ENCODE results near the gene STARD3. TPM values are rescaled to one million over a fixed set of nuclear protein-coding genes. Genes with fewer than 3 reads are reported as not detected.

Gene STARD3
- total and polyA plus RNA-seq, 2 of the 13 experiments (the other 11 are each of a cell fraction or from before 2014, with no cell fraction given), result 34.6 to 100 TPM

- TF ChIP-seq ZNF768 (CRISPR knock-in tag; IDR thresholded peaks at IDR 0.05), result no peak
- TF ChIP-seq SCMH1 (CRISPR knock-in tag; IDR thresholded peaks at IDR 0.05; ENCODE audit: borderline replicate concordance), result no peak
- no peak for TF ChIP-seq SMC3 (IDR thresholded peaks at IDR 0.05; ENCODE audit: low read length)
- TF ChIP-seq REXO4 (CRISPR knock-in tag; IDR thresholded peaks at IDR 0.05; ENCODE audit: borderline replicate concordance), result no peak
- TF ChIP-seq ZNF431 (CRISPR knock-in tag; IDR thresholded peaks at IDR 0.05; ENCODE audit: borderline replicate concordance, low read depth), result no peak
- TF ChIP-seq ZNF432 (CRISPR knock-in tag; IDR thresholded peaks at IDR 0.05; ENCODE audit: borderline replicate concordance), result no peak
- no peak for TF ChIP-seq ZBTB3 (CRISPR knock-in tag; IDR thresholded peaks at IDR 0.05; ENCODE audit: borderline replicate concordance, low read depth)
- no peak for TF ChIP-seq NRL (CRISPR knock-in tag; IDR thresholded peaks at IDR 0.05; ENCODE audit: borderline replicate concordance)
- TF ChIP-seq SKIL (CRISPR knock-in tag; IDR thresholded peaks at IDR 0.05; ENCODE audit: borderline replicate concordance), result no peak
- no peak for TF ChIP-seq RFXANK (CRISPR knock-in tag; IDR thresholded peaks at IDR 0.05)
- no peak for TF ChIP-seq MTF2 (CRISPR knock-in tag; IDR thresholded peaks at IDR 0.05; ENCODE audit: borderline replicate concordance)
- TF ChIP-seq ZNF605 (CRISPR knock-in tag; IDR thresholded peaks at IDR 0.05), result no peak
- TF ChIP-seq POGK (CRISPR knock-in tag; conservative IDR thresholded peaks at IDR 0.05), result peak; percentile 45; the same call in 1 of the 2 replicates
- no peak for TF ChIP-seq ZNF781 (CRISPR knock-in tag; IDR thresholded peaks at IDR 0.05; ENCODE audit: borderline replicate concordance, not compliant biosample characterization)
- TF ChIP-seq U2AF1 (optimal IDR thresholded peaks at IDR 0.05; ENCODE audit: low read depth, low read length), result no peak
- no peak for TF ChIP-seq ZKSCAN8 (CRISPR knock-in tag; IDR thresholded peaks at IDR 0.05; ENCODE audit: borderline replicate concordance)
- TF ChIP-seq ZNF580 (CRISPR knock-in tag; IDR thresholded peaks at IDR 0.05; ENCODE audit: borderline replicate concordance, low read depth), result no peak
- no peak for TF ChIP-seq MAFG (CRISPR knock-in tag; IDR thresholded peaks at IDR 0.05)
- TF ChIP-seq ZNF674 (CRISPR knock-in tag; IDR thresholded peaks at IDR 0.05; ENCODE audit: low read depth), result no peak
- TF ChIP-seq FOXP4 (CRISPR knock-in tag; IDR thresholded peaks at IDR 0.05), result no peak
- TF ChIP-seq ZNF121 (CRISPR knock-in tag; IDR thresholded peaks at IDR 0.05), result no peak
- no peak for TF ChIP-seq ZFYVE20 (CRISPR knock-in tag; IDR thresholded peaks at IDR 0.05; ENCODE audit: borderline replicate concordance, low read depth)
- no peak for TF ChIP-seq NFE2L1 (CRISPR knock-in tag; IDR thresholded peaks at IDR 0.05; ENCODE audit: borderline replicate concordance)
- no peak for TF ChIP-seq CBX2 (IDR thresholded peaks at IDR 0.05; ENCODE audit: low read depth, low read length)
- TF ChIP-seq CBX2 (CRISPR knock-in tag; IDR thresholded peaks at IDR 0.05; ENCODE audit: low read depth), result no peak
Measured at GRCh38 chr17:39699818-39700147, 62.8 kb downstream of the STARD3 start, which contains the start of gene ERBB2 (continued).

All from HepG2 (cell line).